Esophagus (tissue), 2 donors: ENCODE results near the gene IL10RB. TPM values are rescaled to one million over a fixed set of nuclear protein-coding genes. Genes with fewer than 3 reads are reported as not detected.
"Not testable (repeated sequence)": the region's sequence is repeated elsewhere in the genome, so short reads cannot be mapped to it uniquely, and the experiment has no call there.

Experiments
- H3K27ac ChIP-seq, 2 donors: one replicate each; pipeline ENCODE4 v1.5.1; 2013; ENCODE audit warnings: low read depth in 2 of 2, mild to moderate bottlenecking in 2 of 2, inconsistent platforms in 1 of 2, low read length in 1 of 2, moderate library complexity in 1 of 2
- H3K27me3 ChIP-seq, 2 donors: one replicate each; pipeline ENCODE4 v1.6.1; 2013; ENCODE audit warnings: low read length in 2 of 2, control low read depth in 1 of 2, mild to moderate bottlenecking in 1 of 2; ENCODE audit not compliant: insufficient read depth in 2 of 2, control insufficient read depth in 1 of 2
- H3K36me3 ChIP-seq, 2 donors: one replicate each; pipeline ENCODE4 v1.6.1; 2013; ENCODE audit warnings: low read length in 1 of 2; ENCODE audit not compliant: control insufficient read depth in 2 of 2, insufficient read depth in 2 of 2
- H3K4me1 ChIP-seq, 2 donors: one replicate each; pipeline ENCODE4 v1.6.1; 2013; ENCODE audit warnings: low read length in 1 of 2; ENCODE audit not compliant: control insufficient read depth in 2 of 2, insufficient read depth in 2 of 2
- H3K4me3 ChIP-seq, 2 donors: one replicate each; pipeline ENCODE4 v1.5.1; 2013; ENCODE audit warnings: low read length in 2 of 2, mild to moderate bottlenecking in 2 of 2, low read depth in 1 of 2, moderate library complexity in 1 of 2
- H3K9me3 ChIP-seq, 2 donors: one replicate each; pipeline ENCODE4 v1.6.1; 2013; ENCODE audit warnings: mild to moderate bottlenecking in 2 of 2, low read depth in 1 of 2, low read length in 1 of 2, moderate library complexity in 1 of 2; ENCODE audit not compliant: control insufficient read depth in 2 of 2, insufficient read depth in 1 of 2
- WGBS, 2 donors: extraction: QIAGEN DNeasy Blood & Tissue Kit; methylation state at CpG; one replicate each; pipeline ENCODE4 v1.1.7; 2013; 5-methylcytosine and 5-hydroxymethylcytosine counted together
- polyA plus RNA-seq, 2 donors: library from polyadenylated mRNA; stranded (reverse); fragments of 200-250 nt; gene quantifications; one replicate each; pipeline ENCODE4 v1.2.3, GENCODE V29; 2013
- donor health status: healthy with polysubstance abuse.
- donor health status: Bipolar disorder and iron deficiency.

The IL10RB gene
- polyA plus RNA-seq, 2 donors: 22.9 to 23.9 TPM

DNA sequence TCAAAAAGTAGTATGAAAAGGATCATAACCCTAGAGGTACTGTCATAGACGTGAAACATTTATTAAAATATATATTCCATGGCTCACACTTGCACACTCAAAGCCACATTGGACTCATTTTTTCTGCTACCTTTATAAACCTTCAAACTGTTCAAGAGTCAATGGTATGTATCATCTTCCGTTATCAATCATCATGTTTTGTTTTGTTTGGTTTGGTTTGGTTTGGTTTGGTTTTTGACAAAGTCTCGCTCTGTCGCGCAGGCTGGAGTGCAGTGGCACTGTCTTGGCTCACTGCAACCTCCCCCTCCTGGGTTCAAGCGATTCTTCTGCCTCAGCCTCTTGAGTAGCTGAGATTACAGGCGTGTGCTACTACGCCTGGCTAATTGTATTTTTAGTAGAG, 34.6 kb upstream of the IL10RB start:
- no peaks in the 10 kb centered on the region for H3K27me3 ChIP-seq
- no peak overlapping the region for H3K27ac ChIP-seq
- no peaks in the 10 kb centered on the region for H3K4me1 ChIP-seq
- no peaks in the 10 kb centered on the region for H3K36me3 ChIP-seq
- WGBS, 2 donors: 73 to 77% methylated on average over 8 of the region's 8 CpGs
- no peaks in the 10 kb centered on the region for H3K9me3 ChIP-seq
- no peak overlapping the region for H3K4me3 ChIP-seq

DNA sequence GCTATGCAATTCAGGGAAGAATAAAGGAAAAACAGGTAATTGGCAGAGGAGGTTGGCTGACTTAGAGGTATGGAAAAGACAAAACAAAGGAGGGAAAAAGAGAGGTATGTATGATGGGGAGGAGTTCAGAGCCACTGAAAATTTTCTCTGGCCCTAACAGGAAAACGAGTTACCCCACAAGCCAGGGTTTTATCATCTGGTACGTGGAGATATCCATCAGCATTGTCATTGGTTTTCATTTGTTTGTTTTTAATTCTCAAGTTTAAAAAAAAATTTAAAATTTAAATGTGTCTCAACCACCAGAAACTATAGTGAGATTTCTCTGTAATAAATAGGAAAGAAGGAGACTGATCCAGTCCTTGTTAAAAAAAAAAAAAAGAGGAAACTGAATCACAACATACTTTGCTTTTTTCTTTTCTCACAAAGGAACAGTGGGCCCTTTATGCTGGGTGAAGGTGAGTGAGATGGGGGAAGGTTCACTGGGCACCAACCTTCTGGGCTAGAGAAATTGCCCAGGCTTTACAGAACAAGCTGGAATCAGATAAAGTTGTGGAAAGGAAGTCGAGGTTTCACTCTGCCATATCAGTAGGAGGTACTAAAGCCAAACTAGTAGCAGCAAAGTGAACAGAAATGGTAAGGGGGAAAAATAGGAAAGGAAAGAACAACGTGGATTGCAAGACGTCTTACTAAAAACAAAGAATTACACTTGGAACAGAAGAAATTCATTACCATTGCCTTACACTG, 33.7 kb upstream of the IL10RB start:
- Histone ChIP-seq H3K9me3 (no peaks in the 10 kb centered on the region), H3K4me3 (no peak overlapping the region), H3K4me1 (no peaks in the 10 kb centered on the region), H3K36me3 (no peaks in the 10 kb centered on the region), H3K27ac (no peak overlapping the region), H3K27me3 (no peaks in the 10 kb centered on the region)
- 57 to 64% methylated on average over 5 of the region's 5 CpGs for WGBS, 2 donors

DNA sequence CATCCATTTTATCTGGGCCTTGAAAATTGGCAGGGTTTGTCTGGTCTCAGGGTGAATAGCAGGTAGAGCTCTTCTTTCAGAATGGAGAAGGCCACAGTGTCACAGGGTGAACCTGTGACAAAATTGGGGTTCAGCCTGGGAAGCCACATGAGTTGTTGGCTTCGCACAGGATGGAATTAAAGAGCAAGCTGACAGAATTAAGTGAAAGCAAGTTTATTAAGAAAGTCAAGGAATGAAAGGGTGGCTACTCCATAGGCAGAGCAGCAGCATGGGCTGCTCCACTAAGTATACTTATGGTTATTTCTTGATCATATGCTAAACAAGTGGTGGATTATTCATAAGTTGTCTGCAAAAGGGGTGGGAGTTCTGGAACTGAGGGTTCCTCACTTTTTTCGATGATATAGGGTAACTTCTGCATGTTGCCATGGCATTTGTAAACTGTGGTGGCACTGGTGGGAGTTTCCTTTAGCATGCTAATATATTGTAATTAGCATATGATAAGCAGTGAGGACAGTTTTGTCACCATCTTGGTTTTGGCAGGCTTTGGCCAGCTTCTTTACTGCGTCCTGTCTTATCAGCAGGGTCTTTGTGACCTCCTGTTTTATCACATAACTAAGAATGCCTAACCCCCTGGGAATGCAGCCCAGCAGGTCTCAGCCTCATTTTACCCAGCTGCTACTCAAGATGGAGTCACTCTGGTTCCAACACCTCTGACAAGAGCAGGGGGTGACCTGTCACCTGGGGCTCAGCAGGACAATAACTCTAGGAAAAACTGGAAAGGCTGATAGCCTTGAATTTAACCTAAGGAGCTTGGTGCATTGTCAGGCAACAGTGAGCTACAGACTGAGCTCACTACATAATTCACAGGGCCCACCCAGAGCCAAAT, 31.3 kb upstream of the IL10RB start:
- WGBS, 2 donors: 87 to 91% methylated on average over 3 of the region's 3 CpGs
- Histone ChIP-seq H3K36me3 (no peaks in the 10 kb centered on the region), H3K4me1 (no peaks in the 10 kb centered on the region), H3K4me3 (no peak overlapping the region), H3K27ac (no peak overlapping the region), H3K9me3 (no peaks in the 10 kb centered on the region), H3K27me3 (no peaks in the 10 kb centered on the region)

DNA sequence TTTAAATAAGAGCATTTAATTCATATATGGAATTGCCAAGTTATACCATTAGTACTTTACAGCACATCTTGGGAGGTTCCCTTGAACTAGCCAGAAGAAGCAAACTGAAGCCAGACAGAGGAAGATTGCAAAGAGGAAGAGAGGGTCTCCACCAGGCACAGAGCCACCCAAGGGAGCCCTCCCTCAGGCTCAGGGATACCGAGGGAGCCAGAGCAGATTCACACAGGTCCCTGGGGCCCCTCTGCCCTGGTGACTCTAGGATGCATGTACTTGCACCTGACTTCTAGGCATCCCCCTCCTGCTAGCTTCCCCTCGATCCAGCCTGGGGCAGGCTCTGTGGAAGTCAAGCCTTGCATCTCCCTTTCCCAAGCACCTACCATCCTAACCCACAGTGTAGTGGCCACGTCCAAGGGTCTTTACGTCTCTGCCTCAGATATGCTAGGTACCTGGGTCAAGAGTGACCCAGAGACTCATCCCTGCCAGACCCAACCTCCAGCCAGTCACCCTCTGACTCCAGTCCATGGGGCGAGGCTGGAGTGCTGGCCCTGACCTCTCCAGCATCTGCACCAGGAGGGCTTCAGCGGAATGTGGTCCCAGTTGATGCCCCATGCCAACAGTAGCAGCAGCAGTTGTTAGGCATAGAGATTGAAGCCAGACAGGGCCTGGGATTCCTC, 30.0 kb upstream of the IL10RB start:
- Histone ChIP-seq H3K4me3 (no peak overlapping the region), H3K36me3 (no peaks in the 10 kb centered on the region), H3K27me3 (no peaks in the 10 kb centered on the region), H3K4me1 (no peaks in the 10 kb centered on the region), H3K9me3 (no peaks in the 10 kb centered on the region), H3K27ac (no peak overlapping the region)
- WGBS, 2 donors: 91 to 94% methylated on average over 6 of the region's 6 CpGs

DNA sequence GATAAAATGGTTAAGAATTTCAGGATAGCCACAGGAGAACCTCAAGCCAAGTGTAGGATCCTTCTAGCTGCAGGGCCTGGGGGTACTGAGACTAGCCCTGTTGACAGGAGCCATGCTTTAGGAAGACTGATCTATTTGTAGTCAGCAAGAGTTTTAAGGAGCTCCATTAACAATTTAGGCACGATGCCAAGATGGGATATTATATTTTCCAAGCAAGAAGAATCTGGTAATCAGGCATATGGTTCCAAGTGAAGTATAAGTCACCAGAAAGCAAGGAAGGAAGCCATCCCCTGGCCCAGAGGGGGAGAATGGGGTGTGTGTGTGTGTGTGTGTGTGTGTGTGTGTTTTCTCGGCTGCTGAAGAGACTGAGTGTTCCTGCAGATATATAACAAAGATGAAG, 29.4 kb upstream of the IL10RB start:
- H3K9me3 ChIP-seq: no peaks in the 10 kb centered on the region
- H3K27me3 ChIP-seq: no peaks in the 10 kb centered on the region
- whole genome bisulfite sequencing, 2 donors: 59 to 73% methylated on average over 2 of the region's 2 CpGs
- no peaks in the 10 kb centered on the region for H3K36me3 ChIP-seq
- no peaks in the 10 kb centered on the region for H3K4me1 ChIP-seq
- H3K4me3 ChIP-seq: no peak overlapping the region
- no peak overlapping the region for H3K27ac ChIP-seq

DNA sequence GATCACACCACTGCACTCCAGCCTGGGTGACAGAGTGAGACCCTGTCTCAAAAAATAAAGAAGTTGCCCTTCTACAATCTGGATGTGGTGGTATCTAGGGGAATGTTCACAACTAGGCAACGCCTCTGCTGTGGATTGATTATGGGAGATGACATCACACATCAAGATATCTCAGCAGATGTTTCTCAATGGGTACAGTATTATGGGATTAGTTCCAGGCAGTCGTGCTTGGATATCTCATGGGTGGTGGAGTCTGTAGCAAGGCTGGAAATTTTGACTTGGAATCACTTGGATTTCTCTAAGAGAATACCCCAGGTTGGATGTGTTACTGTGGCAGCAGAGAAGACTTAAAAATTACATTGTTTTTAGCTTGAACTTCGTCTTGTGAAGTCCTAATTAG, 28.7 kb upstream of the IL10RB start:
- no peak overlapping the region for H3K4me3 ChIP-seq
- H3K36me3 ChIP-seq: no peaks in the 10 kb centered on the region
- H3K9me3 ChIP-seq: no peaks in the 10 kb centered on the region
- no peaks in the 10 kb centered on the region for H3K27me3 ChIP-seq
- H3K27ac ChIP-seq: no peak overlapping the region
- H3K4me1 ChIP-seq: no peaks in the 10 kb centered on the region
- 79 to 81% methylated on average over 3 of the region's 3 CpGs for WGBS, 2 donors

DNA sequence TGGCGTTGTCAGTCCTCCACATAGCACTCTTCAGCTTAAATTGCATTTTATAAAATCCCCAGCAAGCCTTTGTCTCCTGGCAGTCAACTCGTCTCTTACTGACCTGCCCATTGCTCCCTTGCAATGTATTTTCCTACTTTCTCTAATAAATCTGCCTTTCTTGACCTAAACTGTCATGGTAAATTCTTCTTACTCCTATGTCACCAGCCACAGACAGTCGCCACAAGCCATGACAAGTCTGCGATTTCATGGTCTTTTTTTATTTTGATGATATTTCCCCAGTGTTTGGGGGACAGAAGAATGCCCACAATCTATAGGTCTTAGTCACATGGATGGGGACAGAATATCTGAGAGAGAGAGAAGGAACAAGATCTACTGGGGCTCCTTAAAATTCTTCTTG, 28.0 kb upstream of the IL10RB start:
- Histone ChIP-seq H3K9me3 (no peaks in the 10 kb centered on the region), H3K36me3 (no peaks in the 10 kb centered on the region), H3K27ac (no peak overlapping the region), H3K27me3 (no peaks in the 10 kb centered on the region), H3K4me3 (no peak overlapping the region), H3K4me1 (no peaks in the 10 kb centered on the region)
- WGBS, 2 donors: 79 to 85% methylated on average over 4 of the region's 4 CpGs

DNA sequence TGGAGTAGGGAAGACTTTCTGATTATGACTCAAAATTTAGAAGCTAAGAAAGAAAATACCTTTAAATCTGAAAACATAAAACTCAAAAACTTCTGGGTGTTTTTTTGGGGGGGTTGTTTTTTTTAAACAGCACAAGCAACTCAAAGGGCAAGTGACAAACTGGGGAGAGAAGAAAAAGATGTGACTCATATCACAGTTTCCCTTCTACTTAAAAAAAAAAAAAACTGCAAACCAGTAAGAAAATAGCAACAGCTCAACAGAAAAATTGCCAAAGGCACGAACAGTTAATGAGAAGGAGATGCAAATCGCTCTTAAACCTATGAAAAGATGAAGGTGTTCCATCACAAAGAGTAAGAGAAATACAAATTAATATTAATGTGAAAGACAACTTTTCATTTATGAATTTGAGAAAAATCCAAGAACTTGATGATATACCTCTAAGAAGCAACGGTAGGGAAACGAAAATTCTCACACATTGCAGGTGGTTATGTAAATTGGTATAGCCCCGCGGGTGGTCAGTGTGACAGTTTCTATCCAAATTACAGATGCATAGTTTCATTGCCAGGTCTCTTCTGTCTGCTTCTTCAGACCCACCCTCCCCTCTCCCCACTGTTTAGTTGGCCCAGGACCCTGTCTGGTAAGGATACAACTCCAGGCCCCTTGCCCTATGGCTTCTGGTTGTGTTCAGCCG, 27.5 kb upstream of the IL10RB start:
- 73 to 79% methylated on average over 7 of the region's 7 CpGs for WGBS, 2 donors
- H3K4me3 ChIP-seq: no peak overlapping the region
- no peaks in the 10 kb centered on the region for H3K9me3 ChIP-seq
- no peak overlapping the region for H3K27ac ChIP-seq
- no peaks in the 10 kb centered on the region for H3K4me1 ChIP-seq
- H3K36me3 ChIP-seq: no peaks in the 10 kb centered on the region
- no peaks in the 10 kb centered on the region for H3K27me3 ChIP-seq

DNA sequence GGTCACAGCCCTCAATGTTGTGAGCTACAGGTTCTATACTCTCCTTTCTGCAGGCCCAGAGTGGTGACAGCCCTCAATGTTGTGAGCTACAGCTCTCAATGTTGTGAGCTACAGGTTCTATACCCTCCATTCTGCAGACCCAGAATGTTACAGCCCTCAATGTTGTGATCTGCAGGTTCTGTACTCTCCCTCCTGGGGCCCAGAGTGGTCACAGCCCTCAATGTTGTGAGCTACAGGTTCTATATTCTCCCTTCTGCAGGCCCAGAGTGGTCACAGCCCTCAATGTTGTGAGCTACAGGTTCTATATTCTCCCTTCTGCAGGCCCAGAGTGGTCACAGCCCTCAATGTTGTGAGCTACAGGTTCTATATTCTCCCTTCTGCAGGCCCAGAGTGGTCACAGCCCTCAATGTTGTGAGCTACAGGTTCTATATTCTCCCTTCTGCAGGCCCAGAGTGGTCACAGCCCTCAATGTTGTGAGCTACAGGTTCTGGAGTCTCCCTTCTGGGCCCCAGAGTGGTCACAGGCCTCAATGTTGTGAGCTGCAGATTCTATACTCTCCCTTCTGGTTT, 26.5 kb upstream of the IL10RB start:
- not testable (repeated sequence) for H3K27me3 ChIP-seq, H3K4me1 ChIP-seq, H3K4me3 ChIP-seq, H3K36me3 ChIP-seq, H3K9me3 ChIP-seq, H3K27ac ChIP-seq
